ENCODE data around the gene SCN3A. TPM values are rescaled to one million over a fixed set of nuclear protein-coding genes. Genes with fewer than 3 reads are reported as not detected.

Gene SCN3A
- total and polyA plus RNA-seq, 2 of the 13 experiments (the other 11 are each of a cell fraction or from before 2014, with no cell fraction given), result not detected

DNA sequence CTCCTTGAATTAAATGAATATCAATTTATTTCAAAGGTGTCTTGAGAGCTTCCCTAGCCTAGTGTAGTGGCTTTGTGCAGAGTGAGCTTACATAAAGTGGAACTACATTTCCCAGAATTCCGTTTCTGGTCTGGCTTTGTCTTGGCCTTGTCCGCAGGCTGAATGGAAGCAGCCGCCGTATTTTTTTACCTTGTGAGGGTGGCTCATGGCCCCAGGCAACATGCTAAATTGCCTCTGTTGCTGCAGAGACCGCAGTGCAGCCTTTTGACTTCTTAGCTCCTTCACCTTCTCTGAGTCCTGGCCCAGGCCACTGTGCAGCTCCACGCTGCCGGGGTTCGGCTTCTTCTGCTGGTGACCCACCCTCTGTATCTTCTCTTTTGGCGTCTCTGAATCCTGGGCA is 133.8 kb downstream of the SCN3A start (continued):
- no peak for TF ChIP-seq PAF1 (CRISPR knock-in tag; IDR thresholded peaks at IDR 0.05)
- no peak for TF ChIP-seq NR3C1 (CRISPR knock-in tag; IDR thresholded peaks at IDR 0.05)
- no peak for TF ChIP-seq SP140L (CRISPR knock-in tag; IDR thresholded peaks at IDR 0.05; ENCODE audit: borderline replicate concordance)
- TF ChIP-seq ZNF572 (CRISPR knock-in tag; IDR thresholded peaks at IDR 0.05), result no peak
- TF ChIP-seq ZNF687 (CRISPR knock-in tag; IDR thresholded peaks at IDR 0.05), result no peak

DNA sequence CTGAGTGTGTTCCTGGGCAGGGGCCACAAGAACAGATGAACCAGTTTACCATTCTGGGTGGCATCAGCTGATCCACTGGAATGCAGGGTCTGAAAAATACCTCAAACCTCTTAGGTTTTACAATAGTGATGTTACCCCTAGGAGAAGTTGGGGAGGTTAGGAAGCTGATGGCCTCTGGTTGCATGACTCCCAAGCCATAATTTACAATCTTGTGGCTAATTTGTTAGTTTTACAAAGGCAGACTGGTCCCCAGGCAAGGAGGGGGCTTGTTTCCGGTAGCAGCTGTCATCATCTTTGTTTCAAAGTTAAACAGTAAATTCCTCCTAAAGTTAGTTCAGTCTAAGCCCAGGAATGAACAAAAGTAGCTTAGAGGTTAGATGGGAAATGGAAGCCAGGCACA is 134.7 kb downstream of the SCN3A start:
- no peaks in the 10 kb centered on the region for H3K36me3 ChIP-seq (replicated peaks in 1 of 2; ENCODE audit: control insufficient read depth in 1 of 2, insufficient read depth in 2 of 2, low read length in 2 of 2)
- H3K4me2 ChIP-seq (ENCODE audit: low read depth, low read length), result no peak overlapping the region
- DNase-seq (ENCODE audit: low spot score) (no peak), ATAC-seq (no peak), FAIRE-seq (no peak)
- H3K4me3 ChIP-seq (replicated peaks in 1 of 3; ENCODE audit: insufficient read depth in 1 of 3, low read depth in 2 of 3, low read length in 3 of 3), result no peak overlapping the region
- H3K9me3 ChIP-seq (ENCODE audit: low read length), result no peaks in the 10 kb centered on the region; the same call in 1 of the 2 replicates
- BruUV-seq (replicated peaks), result no TSS peak
- H3K9ac ChIP-seq (ENCODE audit: insufficient read depth, low read depth, low read length), result no peak overlapping the region
- no peak overlapping the region for H3K27ac ChIP-seq (ENCODE audit: extremely low read length, insufficient read depth, low read length)
- CTCF ChIA-PET (ENCODE audit: low intra/inter-chr PET ratio, low total read pairs), result no interaction called here
- no peaks in the 10 kb centered on the region for H3K79me2 ChIP-seq (ENCODE audit: insufficient read depth, low read length)
- no peaks in the 10 kb centered on the region for H4K20me1 ChIP-seq (ENCODE audit: insufficient read depth, low read length)
- WGBS (ENCODE audit: low lambda C conversion rate), result 38% methylated on average over 1 of the region's 1 CpG
- H3K4me1 ChIP-seq (ENCODE audit: insufficient read depth, low read length), result no peaks in the 10 kb centered on the region
- H3K27me3 ChIP-seq (ENCODE audit: control insufficient read depth in 1 of 2, insufficient read depth in 2 of 2, low read length in 2 of 2), result peaks cover 0 to 4% of the 10 kb centered on the region in 2 experiments; a peak in 1 of 5 replicates
- intact Hi-C loops (cut with micrococcal nuclease; ENCODE audit: unreplicated experiment) (no loop called here), in situ Hi-C loops (cut with HindIII; ENCODE audit: extremely low pct_ligation_motif_present, low pct_unique_long_range_greater_than_20kb) (no loop called here)
- POLR2A ChIA-PET, result no interaction called here
- H2AFZ ChIP-seq (ENCODE audit: low read length), result no peak overlapping the region
- no peak for TF ChIP-seq CAMTA2 (CRISPR knock-in tag; IDR thresholded peaks at IDR 0.05; ENCODE audit: borderline replicate concordance)
- TF ChIP-seq REST (IDR thresholded peaks at IDR 0.05; ENCODE audit: borderline replicate concordance in 1 of 2, low read depth in 1 of 2, low read length in 2 of 2), result no peak
- no peak for TF ChIP-seq SAFB2 (CRISPR knock-in tag; IDR thresholded peaks at IDR 0.05; ENCODE audit: borderline replicate concordance, low read depth)
- TF ChIP-seq, protein P1, sequence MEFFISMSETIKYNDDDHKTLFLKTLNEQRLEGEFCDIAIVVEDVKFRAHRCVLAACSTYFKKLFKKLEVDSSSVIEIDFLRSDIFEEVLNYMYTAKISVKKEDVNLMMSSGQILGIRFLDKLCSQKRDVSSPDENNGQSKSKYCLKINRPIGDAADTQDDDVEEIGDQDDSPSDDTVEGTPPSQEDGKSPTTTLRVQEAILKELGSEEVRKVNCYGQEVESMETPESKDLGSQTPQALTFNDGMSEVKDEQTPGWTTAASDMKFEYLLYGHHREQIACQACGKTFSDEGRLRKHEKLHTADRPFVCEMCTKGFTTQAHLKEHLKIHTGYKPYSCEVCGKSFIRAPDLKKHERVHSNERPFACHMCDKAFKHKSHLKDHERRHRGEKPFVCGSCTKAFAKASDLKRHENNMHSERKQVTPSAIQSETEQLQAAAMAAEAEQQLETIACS (CRISPR knock-in tag; IDR thresholded peaks at IDR 0.05), result no peak
- TF ChIP-seq TRIM24 (CRISPR knock-in tag; IDR thresholded peaks at IDR 0.05), result no peak
- TF ChIP-seq, protein P2, sequence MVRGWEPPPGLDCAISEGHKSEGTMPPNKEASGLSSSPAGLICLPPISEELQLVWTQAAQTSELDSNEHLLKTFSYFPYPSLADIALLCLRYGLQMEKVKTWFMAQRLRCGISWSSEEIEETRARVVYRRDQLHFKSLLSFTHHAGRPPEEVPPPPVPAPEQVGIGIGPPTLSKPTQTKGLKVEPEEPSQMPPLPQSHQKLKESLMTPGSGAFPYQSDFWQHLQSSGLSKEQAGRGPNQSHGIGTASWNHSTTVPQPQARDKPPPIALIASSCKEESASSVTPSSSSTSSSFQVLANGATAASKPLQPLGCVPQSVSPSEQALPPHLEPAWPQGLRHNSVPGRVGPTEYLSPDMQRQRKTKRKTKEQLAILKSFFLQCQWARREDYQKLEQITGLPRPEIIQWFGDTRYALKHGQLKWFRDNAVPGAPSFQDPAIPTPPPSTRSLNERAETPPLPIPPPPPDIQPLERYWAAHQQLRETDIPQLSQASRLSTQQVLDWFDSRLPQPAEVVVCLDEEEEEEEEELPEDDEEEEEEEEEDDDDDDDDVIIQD (CRISPR knock-in tag; IDR thresholded peaks at IDR 0.05; ENCODE audit: low read depth), result no peak
- no peak for TF ChIP-seq FOXO1 (CRISPR knock-in tag; IDR thresholded peaks at IDR 0.05)
- TF ChIP-seq ZNF331 (CRISPR knock-in tag; IDR thresholded peaks at IDR 0.05), result no peak

Data from HepG2 (cell line).